H1 (cell line): Measurements from ENCODE around the gene XAGE5. TPM values are rescaled to one million over a fixed set of nuclear protein-coding genes. Genes with fewer than 3 reads are reported as not detected.

Experiments used
- CTCF ChIA-PET: fragments of 300-600 bp; sonication (Branson Sonifier 250); formaldehyde crosslinking; loops from one replicate; lab custom pipeline; 2021; ENCODE audit not compliant: partially characterized antibody; lab: Charles Lee
- POLR2A ChIA-PET: fragments of 300-600 bp; sonication (Branson Sonifier 250); formaldehyde crosslinking; loops from one replicate; lab custom pipeline; 2021; ENCODE audit warnings: inconsistent platforms; ENCODE audit not compliant: partially characterized antibody; lab: Charles Lee
- DNase-seq, 2 experiments: peaks; one replicate each; pipeline versions ENCODE4 v3.0.0 to v3.0.0-alpha.2; 2010 to 2022; ENCODE audit warnings: low spot score in 2 of 2, low read depth in 1 of 2, mixed read lengths in 1 of 2
- FAIRE-seq: peaks from 2 replicates; lab custom pipeline; 2011; peaks lifted over from hg19 to GRCh38; lab: Jason Lieb, UNC
- H2AFZ ChIP-seq: 2 replicates; pipeline ENCODE4 v1.8.1; 2012; ENCODE audit warnings: low read length, inconsistent platforms
- H2AK5ac ChIP-seq: 2 replicates; pipeline ENCODE4 v1.6.1; 2013; ENCODE audit warnings: low read depth, low read length
- H2BK120ac ChIP-seq: replicated peaks from 2 replicates; pipeline ENCODE3; 2013; ENCODE audit warnings: low read depth, low read length, inconsistent platforms
- H2BK12ac ChIP-seq: 2 replicates; pipeline ENCODE4 v1.6.1; 2013; ENCODE audit warnings: low read depth, low read length
- H2BK15ac ChIP-seq: 2 replicates; pipeline ENCODE4 v1.6.1; 2013; ENCODE audit warnings: low read length
- H2BK20ac ChIP-seq: 2 replicates; pipeline ENCODE4 v1.6.1; 2013; ENCODE audit warnings: low read length
- H2BK5ac ChIP-seq: 2 replicates; pipeline ENCODE4 v1.6.1; 2013; ENCODE audit warnings: low read depth, low read length
- H3K14ac ChIP-seq: 2 replicates; pipeline ENCODE4 v1.6.1; 2013; ENCODE audit warnings: inconsistent platforms; ENCODE audit not compliant: insufficient read length
- H3K18ac ChIP-seq: 2 replicates; pipeline ENCODE4 v1.6.1; 2013; ENCODE audit warnings: low read length; ENCODE audit errors: extremely low read depth
- H3K23ac ChIP-seq: 2 replicates; pipeline ENCODE4 v1.6.1; 2013; ENCODE audit warnings: inconsistent platforms; ENCODE audit not compliant: insufficient read length
- H3K23me2 ChIP-seq: 2 replicates; pipeline ENCODE4 v1.6.1; 2013; ENCODE audit warnings: low read depth, low read length
- H3K27ac ChIP-seq: 2 replicates; pipeline ENCODE4 v1.6.1; 2011; ENCODE audit warnings: low read depth, low read length, inconsistent platforms
- H3K27me3 ChIP-seq, 4 experiments: replicated peaks in 1 of 4; 1 replicate in 1 of 4; 2 replicates in 3 of 4; pipeline versions ENCODE4 v1.6.1 to v1.8.1; 2011 to 2013; ENCODE audit warnings: low read length in 3 of 4, mild to moderate bottlenecking in 3 of 4, inconsistent platforms in 2 of 4, mixed read lengths in 2 of 4, moderate library complexity in 1 of 4; ENCODE audit not compliant: control insufficient read depth in 3 of 4, insufficient read depth in 3 of 4; ENCODE audit errors: extremely low read depth in 1 of 4
- H3K36me3 ChIP-seq, 4 experiments: 2 replicates each; pipeline versions ENCODE4 v1.6.1 to v1.8.1; 2011 to 2013; ENCODE audit warnings: mild to moderate bottlenecking in 4 of 4, low read length in 3 of 4, moderate library complexity in 2 of 4, control low read depth in 1 of 4, inconsistent platforms in 1 of 4; ENCODE audit not compliant: insufficient read depth in 4 of 4, control insufficient read depth in 2 of 4
- H3K4ac ChIP-seq: replicated peaks from 2 replicates; pipeline ENCODE3; 2013; ENCODE audit warnings: low read length, low read depth, mixed read lengths, inconsistent platforms; ENCODE audit not compliant: insufficient read length
- H3K4me1 ChIP-seq, 4 experiments: replicated peaks in 1 of 4; 1 replicate in 1 of 4; 2 replicates in 3 of 4; pipeline versions ENCODE4 v1.6.1 to v1.8.1; 2011 to 2013; ENCODE audit warnings: low read length in 3 of 4, inconsistent platforms in 2 of 4, mixed read lengths in 1 of 4; ENCODE audit not compliant: insufficient read depth in 4 of 4, control insufficient read depth in 3 of 4
- H3K4me2 ChIP-seq, 2 experiments: 2 replicates each; pipeline versions ENCODE4 v1.6.1 to v1.8.1; 2011 to 2013; ENCODE audit warnings: low read depth in 2 of 2, low read length in 2 of 2, control low read depth in 1 of 2, inconsistent platforms in 1 of 2, mild to moderate bottlenecking in 1 of 2; ENCODE audit not compliant: insufficient read depth in 1 of 2
- H3K4me3 ChIP-seq, 4 experiments: fragments of 200-600, 300-600 bp in 1 of 4; sonication (generic), shearing (Covaris generic), sonication (Bioruptor Twin) in 1 of 4; 2 replicates each; pipeline versions ENCODE4 v1.5.1 to v1.8.1; 2011 to 2016; ENCODE audit warnings: low read length in 4 of 4, low read depth in 3 of 4, control low read depth in 2 of 4, inconsistent platforms in 2 of 4, mild to moderate bottlenecking in 2 of 4, mixed read lengths in 1 of 4, moderate library complexity in 1 of 4; ENCODE audit not compliant: insufficient read depth in 2 of 4; ENCODE audit errors: extremely low read depth in 1 of 4
- H3K56ac ChIP-seq: replicated peaks from 2 replicates; pipeline ENCODE3; 2013; ENCODE audit warnings: low read depth, mild to moderate bottlenecking, mixed read lengths, low read length, inconsistent platforms; ENCODE audit not compliant: insufficient read length
- H3K79me1 ChIP-seq: 2 replicates; pipeline ENCODE4 v1.6.1; 2013; ENCODE audit warnings: low read depth, low read length, control low read depth
- H3K79me2 ChIP-seq, 2 experiments: 2 replicates each; pipeline versions ENCODE4 v1.6.1 to v1.8.1; 2012 to 2013; ENCODE audit warnings: low read length in 2 of 2, mild to moderate bottlenecking in 2 of 2, inconsistent platforms in 1 of 2; ENCODE audit not compliant: insufficient read depth in 2 of 2, control insufficient read depth in 1 of 2
- H3K9ac ChIP-seq, 4 experiments: replicated peaks in 1 of 4; 1 replicate in 1 of 4; 2 replicates in 3 of 4; pipeline versions ENCODE4 v1.6.1 to v1.8.1; 2011 to 2013; ENCODE audit warnings: low read depth in 3 of 4, low read length in 3 of 4, control low read depth in 2 of 4, mild to moderate bottlenecking in 2 of 4, moderate library complexity in 2 of 4, inconsistent platforms in 1 of 4; ENCODE audit errors: extremely low read depth in 1 of 4
- H3K9me3 ChIP-seq, 2 experiments: 2 replicates each; pipeline versions ENCODE4 v1.6.1 to v1.8.1; 2012 to 2013; ENCODE audit warnings: mild to moderate bottlenecking in 2 of 2, moderate library complexity in 2 of 2, control low read depth in 1 of 2, inconsistent platforms in 1 of 2, low read depth in 1 of 2, low read length in 1 of 2, mixed read lengths in 1 of 2; ENCODE audit not compliant: insufficient read depth in 2 of 2
- H4K20me1 ChIP-seq, 2 experiments: replicated peaks in 1 of 2; 2 replicates each; pipeline versions ENCODE3 to v1.8.1; 2011 to 2013; ENCODE audit warnings: inconsistent platforms in 2 of 2, low read length in 2 of 2, mild to moderate bottlenecking in 1 of 2; ENCODE audit not compliant: insufficient read depth in 2 of 2, control insufficient read depth in 1 of 2
- H4K5ac ChIP-seq: 2 replicates; pipeline ENCODE4 v1.6.1; 2013; ENCODE audit warnings: low read length, low read depth, mixed read lengths, inconsistent platforms; ENCODE audit not compliant: insufficient read length
- H4K8ac ChIP-seq: 2 replicates; pipeline ENCODE4 v1.8.0; 2013; ENCODE audit warnings: mild to moderate bottlenecking, moderate library complexity, low read length, inconsistent platforms; ENCODE audit not compliant: insufficient read depth; ENCODE audit errors: extremely low read depth
- H4K91ac ChIP-seq: replicated peaks from 2 replicates; pipeline ENCODE3; 2013; ENCODE audit warnings: low read length, mixed read lengths, inconsistent platforms; ENCODE audit not compliant: insufficient read length
- GABPA ChIP-seq: IDR thresholded peaks from 2 replicates; pipeline ENCODE4 v1.6.1; 2011; ENCODE audit warnings: mild to moderate bottlenecking, low read length, moderate library complexity, borderline replicate concordance; ENCODE audit not compliant: insufficient read depth
- WGBS, 2 experiments: shearing (Covaris generic) in 1 of 2; methylation state at CpG; one replicate each; pipeline versions ENCODE4 v1.1.6 to v1.1.7; 2013 to 2015; ENCODE audit warnings: low lambda C conversion rate in 2 of 2, mixed read lengths in 2 of 2, inconsistent platforms in 1 of 2, low coverage in 1 of 2, missing lambda C conversion rate in 1 of 2; ENCODE audit not compliant: insufficient replicate concordance in 2 of 2, insufficient coverage in 1 of 2, insufficient read length in 1 of 2; ENCODE audit errors: extremely low coverage in 1 of 2, missing lambda C conversion rate in 1 of 2; 5-methylcytosine and 5-hydroxymethylcytosine counted together
- polyA plus RNA-seq, 7 experiments: library from polyadenylated mRNA; depleted of rRNA in 3 of 7; stranded (reverse) in 5 of 7; unstranded in 2 of 7; fragments of >200 nt in 5 of 7; fragments of 200-250 nt in 2 of 7; gene quantifications; 1 replicate in 5 of 7; 2 replicates in 1 of 7; 4 replicates in 1 of 7; pipeline versions ENCODE4 v1.2.1 to v1.2.3, GENCODE V29; 2011 to 2013; ENCODE audit warnings: missing spikeins in 2 of 7, mixed read lengths in 2 of 7
- total RNA-seq: library from RNA; stranded (reverse); fragmentation: NEBNext Ultra II Directional; extraction: Animal tissue kit (Norgen Biotek cat#: 25700); gene quantifications from 2 replicates; pipeline ENCODE4 v1.2.1, GENCODE V29; 2021

Gene XAGE5
- total and polyA plus RNA-seq, 2 of the 8 experiments (the other 6 are each of a cell fraction or from before 2014, with no cell fraction given): not detected

DNA sequence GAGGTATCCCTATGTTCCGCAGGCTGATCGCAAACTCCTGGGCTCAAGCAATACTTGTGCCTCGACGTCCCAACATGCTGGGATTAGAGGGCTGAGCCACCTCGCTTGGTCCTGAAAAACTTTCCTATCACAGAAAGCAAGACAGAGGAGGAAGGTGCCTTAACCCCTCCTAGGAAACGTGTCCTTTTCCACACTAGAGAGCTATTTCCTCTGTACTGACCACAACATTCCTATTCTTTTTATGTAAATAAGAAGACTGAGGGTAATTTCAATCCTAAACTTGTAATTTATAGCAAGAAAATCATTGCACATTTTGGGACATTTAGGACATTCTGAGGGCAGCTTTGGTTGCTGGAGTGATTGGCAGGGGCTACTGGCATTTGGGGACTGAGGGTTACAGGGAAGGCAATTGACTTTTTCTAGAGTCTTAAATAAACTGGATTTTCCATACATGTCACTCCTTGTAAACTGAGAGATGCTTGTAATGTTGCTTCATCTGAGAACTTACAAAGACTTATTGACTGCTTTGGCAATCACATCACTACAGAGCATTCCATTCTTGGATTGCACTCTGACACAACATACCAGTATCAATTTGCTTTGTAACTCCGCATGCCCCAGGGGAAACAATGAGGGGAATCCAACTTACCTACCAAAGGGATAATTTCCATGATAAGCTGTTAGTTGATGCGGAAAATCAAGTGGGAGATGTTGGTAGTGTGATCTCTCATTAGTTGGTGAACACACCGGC, 41.2 kb downstream of the XAGE5 start:
- no peak overlapping the region for H2BK120ac ChIP-seq
- H2BK12ac ChIP-seq: no peak overlapping the region
- H3K4ac ChIP-seq: no peak overlapping the region
- H2AFZ ChIP-seq: no peak overlapping the region
- H3K27me3 ChIP-seq: no peaks in the 10 kb centered on the region
- H4K91ac ChIP-seq: no peak overlapping the region
- H3K56ac ChIP-seq: no peak overlapping the region
- H3K4me3 ChIP-seq: no peak overlapping the region
- no peaks in the 10 kb centered on the region for H3K23me2 ChIP-seq
- DNase-seq (no peak), FAIRE-seq (no peak)
- H3K18ac ChIP-seq: no peak overlapping the region
- H4K8ac ChIP-seq: no peak overlapping the region
- no peak overlapping the region for H3K23ac ChIP-seq
- no peak overlapping the region for H3K9ac ChIP-seq
- no peak overlapping the region for H4K5ac ChIP-seq
- no peak overlapping the region for H2BK15ac ChIP-seq
- no peak overlapping the region for H3K4me2 ChIP-seq
- no peak overlapping the region for H2BK5ac ChIP-seq
- 84% methylated on average over 9 of the region's 9 CpGs; no CpG with 5 or more reads in 1 of the 2 experiments for WGBS, 2 experiments
- ChIA-PET CTCF (no interaction called here), POLR2A (no interaction called here)
- H3K4me1 ChIP-seq: no peaks in the 10 kb centered on the region
- no peaks in the 10 kb centered on the region for H4K20me1 ChIP-seq
- no peaks in the 10 kb centered on the region for H3K79me1 ChIP-seq
- no peak overlapping the region for H3K14ac ChIP-seq
- H3K36me3 ChIP-seq: no peaks in the 10 kb centered on the region
- H3K79me2 ChIP-seq: no peaks in the 10 kb centered on the region
- no peak overlapping the region for H2AK5ac ChIP-seq
- TF ChIP-seq GABPA: no peak
- peaks cover 4 to 22% of the 10 kb centered on the region in 2 experiments; a peak in 2 of 4 replicates for H3K9me3 ChIP-seq
- no peak overlapping the region for H3K27ac ChIP-seq
- no peak overlapping the region for H2BK20ac ChIP-seq
